Ectodermal cell (in vitro differentiated cells): ENCODE measurements around the gene MMP25.

Experiments used
- H3K27ac ChIP-seq: 2 replicates; pipeline ENCODE4 v1.7.0; 2013; ENCODE audit warnings: mild to moderate bottlenecking, low read depth, low read length; ENCODE audit not compliant: insufficient read depth, poor library complexity, severe bottlenecking
- H3K27me3 ChIP-seq: 2 replicates; pipeline ENCODE4 v1.7.0; 2013; ENCODE audit warnings: mild to moderate bottlenecking, low read length; ENCODE audit not compliant: insufficient read depth, control insufficient read depth, poor library complexity, severe bottlenecking
- H3K36me3 ChIP-seq: one replicate; pipeline ENCODE4 v1.7.0; 2013; ENCODE audit warnings: low read length; ENCODE audit not compliant: control insufficient read depth, insufficient read depth
- H3K4me1 ChIP-seq: one replicate; pipeline ENCODE4 v1.7.0; 2013; ENCODE audit warnings: low read length; ENCODE audit not compliant: control insufficient read depth, insufficient read depth
- H3K4me3 ChIP-seq: 2 replicates; pipeline ENCODE4 v1.7.0; 2013; ENCODE audit warnings: low read depth, low read length, control low read depth; ENCODE audit not compliant: insufficient read depth
- H3K9me3 ChIP-seq: 2 replicates; pipeline ENCODE4 v1.7.0; 2013; ENCODE audit warnings: mild to moderate bottlenecking, low read length, moderate library complexity; ENCODE audit not compliant: control insufficient read depth
- WGBS, 2 experiments: methylation state at CpG; one replicate each; pipeline ENCODE4 v1.1.7; 2013; ENCODE audit warnings: missing lambda C conversion rate in 2 of 2; 5-methylcytosine and 5-hydroxymethylcytosine counted together

The MMP25 gene

DNA sequence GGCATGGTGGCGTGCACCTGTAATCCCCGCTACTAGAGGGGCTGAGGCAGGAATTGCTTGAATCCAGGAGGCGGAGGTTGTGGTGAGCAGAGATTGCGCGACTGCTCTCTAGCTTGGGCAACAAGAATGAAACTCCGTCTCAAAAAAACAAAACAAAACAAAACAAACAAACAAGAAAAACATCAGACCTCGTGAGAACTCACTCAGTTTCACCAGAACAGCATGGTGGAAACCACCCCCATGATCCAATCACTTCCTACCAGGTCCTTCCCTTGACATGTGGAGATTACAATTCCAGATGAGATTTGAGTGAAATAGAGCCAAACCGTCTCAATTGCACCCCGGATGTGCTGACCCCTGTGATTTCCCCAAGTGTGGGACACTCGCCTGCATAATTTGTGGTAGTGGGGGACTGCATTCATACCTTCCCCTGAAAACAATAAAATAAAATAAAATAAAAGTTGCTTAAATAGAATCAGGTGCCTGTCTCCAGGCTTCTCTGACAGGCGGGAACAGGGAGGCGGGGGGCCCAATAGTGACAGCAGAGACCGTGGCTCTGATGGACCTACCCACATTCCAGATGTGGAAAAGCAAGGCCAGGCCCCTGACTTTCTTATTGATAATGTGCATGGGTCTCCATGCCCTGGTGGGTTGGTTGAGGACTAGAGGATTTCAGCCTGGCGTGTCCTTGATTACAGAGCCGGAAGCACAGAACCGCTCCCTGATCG, 39.7 kb downstream of the MMP25 start:
- Histone ChIP-seq H3K4me1 (peaks cover 10% of the 10 kb centered on the region), H3K9me3 (no peaks in the 10 kb centered on the region), H3K27me3 (no peaks in the 10 kb centered on the region), H3K36me3 (no peaks in the 10 kb centered on the region), H3K4me3 (no peak overlapping the region), H3K27ac (no peak overlapping the region)
- WGBS, 2 experiments = 92 to 93% methylated on average over 17 of the region's 17 CpGs

DNA sequence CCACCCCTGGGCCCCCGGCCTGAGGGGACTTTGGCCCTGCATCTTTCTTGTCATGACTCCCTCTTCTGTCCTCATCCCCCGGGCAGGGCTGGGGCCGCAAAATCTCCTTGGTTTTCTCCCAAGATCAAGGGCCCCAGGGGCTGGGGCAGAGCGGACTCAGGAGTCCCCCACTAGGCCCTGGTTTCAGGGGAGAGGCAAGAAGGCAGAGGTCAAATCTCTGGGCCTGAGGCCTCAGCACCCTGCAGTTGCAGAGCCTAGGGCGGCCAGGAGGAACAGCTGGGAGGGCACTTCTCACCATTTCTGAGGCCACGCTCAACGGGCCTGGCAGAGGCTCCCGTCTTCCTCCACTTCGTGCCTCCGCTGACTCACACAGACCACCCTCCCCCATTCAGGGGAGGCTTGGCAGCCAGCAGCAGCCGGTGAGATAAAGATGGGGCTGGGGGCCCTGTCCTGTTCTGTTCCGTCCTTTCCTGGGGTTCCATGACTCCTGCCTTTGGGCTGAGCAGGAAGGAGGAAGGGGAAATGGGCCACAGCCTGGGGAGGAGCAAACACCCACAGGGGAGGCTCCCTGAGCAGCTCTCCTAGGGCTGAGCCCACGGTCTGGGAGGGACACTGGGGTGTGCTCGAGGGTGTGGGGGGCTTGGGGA, 40.4 kb downstream of the MMP25 start:
- H3K27me3 ChIP-seq = no peaks in the 10 kb centered on the region
- no peak overlapping the region for H3K27ac ChIP-seq
- peaks cover 10% of the 10 kb centered on the region for H3K4me1 ChIP-seq
- no peak overlapping the region for H3K4me3 ChIP-seq
- H3K9me3 ChIP-seq = no peaks in the 10 kb centered on the region
- 89 to 90% methylated on average over 14 of the region's 14 CpGs for WGBS, 2 experiments
- H3K36me3 ChIP-seq = no peaks in the 10 kb centered on the region

- Histone ChIP-seq H3K27me3 (no peaks in the 10 kb centered on the region), H3K9me3 (no peaks in the 10 kb centered on the region), H3K36me3 (no peaks in the 10 kb centered on the region), H3K4me1 (peaks cover 10% of the 10 kb centered on the region), H3K4me3 (no peak overlapping the region), H3K27ac (no peak overlapping the region)
- WGBS, 2 experiments = 73 to 74% methylated on average over 18 of the region's 18 CpGs
Observed at GRCh38 chr16:3087243-3088235, 41.2 kb downstream of the MMP25 start.

GRCh38 chr16:3088450-3088849, 42.1 kb downstream of the MMP25 start:
- Histone ChIP-seq H3K9me3 (no peaks in the 10 kb centered on the region), H3K4me1 (peaks cover 10% of the 10 kb centered on the region), H3K27me3 (no peaks in the 10 kb centered on the region), H3K4me3 (no peak overlapping the region), H3K36me3 (no peaks in the 10 kb centered on the region), H3K27ac (no peak overlapping the region)
- 91 to 96% methylated on average over 7 of the region's 7 CpGs for WGBS, 2 experiments

DNA sequence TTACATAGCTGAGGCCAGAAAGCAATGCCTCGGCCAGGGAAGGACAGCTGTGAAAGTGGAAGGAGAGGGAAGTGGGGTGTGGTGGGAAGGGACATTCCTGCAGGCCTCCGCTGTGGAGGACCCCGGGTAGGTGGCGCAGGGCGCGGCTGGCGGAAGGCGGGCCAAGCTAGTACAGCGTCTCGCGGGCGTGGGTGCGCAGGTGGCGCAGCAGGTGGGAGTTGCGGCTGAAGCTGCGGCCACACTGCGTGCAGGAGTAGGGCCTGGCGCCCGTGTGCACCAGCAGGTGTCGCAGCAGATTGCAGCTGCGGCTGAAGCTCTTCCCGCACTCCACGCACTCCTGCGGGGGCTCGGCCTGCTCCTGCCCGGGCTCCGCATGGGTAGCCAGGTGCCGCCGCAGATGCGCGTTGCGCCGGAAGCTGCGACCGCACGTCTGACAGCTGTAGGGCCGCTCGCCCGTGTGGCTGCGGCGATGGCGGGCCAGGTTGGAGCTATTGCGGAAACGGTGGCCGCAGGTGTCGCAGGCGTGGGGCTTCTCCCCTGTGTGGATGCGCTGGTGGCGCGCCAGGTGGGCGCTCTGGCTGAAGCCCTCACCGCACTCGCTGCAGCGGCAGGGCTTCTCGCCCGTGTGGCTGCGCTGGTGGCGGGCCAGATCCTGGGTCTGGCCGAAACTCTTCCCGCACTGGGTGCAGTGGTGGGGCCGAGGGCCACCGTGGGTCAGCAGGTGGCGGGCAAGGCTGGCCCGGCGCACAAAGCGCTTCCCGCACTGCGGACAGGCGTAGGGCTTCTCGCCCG, 42.8 kb downstream of the MMP25 start:
- H3K27me3 ChIP-seq = no peaks in the 10 kb centered on the region
- 96% methylated on average over 71 of the region's 71 CpGs for WGBS, 2 experiments
- no peak overlapping the region for H3K27ac ChIP-seq
- no peaks in the 10 kb centered on the region for H3K36me3 ChIP-seq
- H3K9me3 ChIP-seq = no peaks in the 10 kb centered on the region
- H3K4me3 ChIP-seq = no peak overlapping the region
- H3K4me1 ChIP-seq = peaks cover 10% of the 10 kb centered on the region

- Histone ChIP-seq H3K27me3 (no peaks in the 10 kb centered on the region), H3K36me3 (no peaks in the 10 kb centered on the region), H3K9me3 (no peaks in the 10 kb centered on the region), H3K4me1 (peaks cover 10% of the 10 kb centered on the region), H3K27ac (no peak overlapping the region), H3K4me3 (no peak overlapping the region)
- 96 to 97% methylated on average over 81 of the region's 81 CpGs for WGBS, 2 experiments
Observed at GRCh38 chr16:3089717-3090592, 43.6 kb downstream of the MMP25 start.

- Histone ChIP-seq H3K4me3 (no peak overlapping the region), H3K9me3 (no peaks in the 10 kb centered on the region), H3K27me3 (no peaks in the 10 kb centered on the region), H3K4me1 (peaks cover 10% of the 10 kb centered on the region), H3K36me3 (no peaks in the 10 kb centered on the region), H3K27ac (no peak overlapping the region)
- WGBS, 2 experiments = 92 to 93% methylated on average over 8 of the region's 8 CpGs
Observed at GRCh38 chr16:3091551-3091950, 45.2 kb downstream of the MMP25 start.

DNA sequence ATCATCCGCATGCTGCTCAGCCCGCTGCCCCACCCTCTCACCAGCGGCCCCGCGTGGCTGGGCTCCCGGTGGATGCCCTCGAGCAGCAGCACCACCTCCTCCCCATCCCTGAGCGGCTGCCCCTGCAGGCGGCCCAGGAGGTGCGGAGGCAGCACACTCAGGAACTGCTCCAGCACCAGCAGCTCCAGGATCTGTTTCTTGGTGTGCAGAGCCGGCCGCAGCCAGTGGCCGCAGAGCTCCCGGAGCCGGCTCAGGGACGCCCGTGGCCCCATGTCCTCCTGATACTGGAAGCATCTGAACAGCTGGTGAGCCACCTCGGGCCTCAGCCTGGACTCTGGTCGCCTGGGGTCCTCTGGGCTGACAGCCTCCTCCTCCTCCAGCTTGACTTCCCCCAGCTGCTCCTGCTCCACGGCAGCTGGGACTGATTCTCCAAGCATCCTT, 46.2 kb downstream of the MMP25 start:
- H3K4me1 ChIP-seq = peaks cover 13% of the 10 kb centered on the region
- H3K27me3 ChIP-seq = no peaks in the 10 kb centered on the region
- H3K4me3 ChIP-seq = no peak overlapping the region
- no peak overlapping the region for H3K27ac ChIP-seq
- WGBS, 2 experiments = 89 to 92% methylated on average over 20 of the region's 20 CpGs
- no peaks in the 10 kb centered on the region for H3K9me3 ChIP-seq
- H3K36me3 ChIP-seq = no peaks in the 10 kb centered on the region
